ENCODE results near the gene STC2.

The STC2 gene

GRCh38 chr5:173318881-173319620 is 9.2 kb downstream of the STC2 start:
- no peaks in the 10 kb centered on the region for H3K36me3 ChIP-seq (ENCODE audit: insufficient read depth, low read length)
- no peaks in the 10 kb centered on the region for H3F3A ChIP-seq (ENCODE audit: insufficient read depth, low read length)
- H3K4me3 ChIP-seq (ENCODE audit: low read depth, low read length, poor library complexity, severe bottlenecking): no peak overlapping the region
- no peak for TF ChIP-seq CTCF (IDR thresholded peaks at IDR 0.05; ENCODE audit: low read length)
- TF ChIP-seq EZH2 (IDR thresholded peaks at IDR 0.05; ENCODE audit: borderline replicate concordance, low read length): no peak
- H3K27ac ChIP-seq (ENCODE audit: low read depth, low read length, poor library complexity, severe bottlenecking): no peak overlapping the region
- no peaks in the 10 kb centered on the region for H3K9me3 ChIP-seq (ENCODE audit: low read length)
- no peaks in the 10 kb centered on the region for H3K9me2 ChIP-seq (ENCODE audit: low read depth, low read length)
- H3K9ac ChIP-seq (ENCODE audit: low read length): no peak overlapping the region
- H3K4me1 ChIP-seq (ENCODE audit: insufficient read depth, low read length, severe bottlenecking): no peaks in the 10 kb centered on the region
- no peak overlapping the region for H3K4me2 ChIP-seq (ENCODE audit: low read length)
- H3K27me3 ChIP-seq (ENCODE audit: insufficient read depth, low read length): no peaks in the 10 kb centered on the region; the same call in 1 of the 2 replicates
- H4K20me1 ChIP-seq (ENCODE audit: insufficient read depth, low read length): no peaks in the 10 kb centered on the region
- no peak overlapping the region for H2AFZ ChIP-seq (ENCODE audit: low read length)
- no peaks in the 10 kb centered on the region for H3K79me2 ChIP-seq (ENCODE audit: insufficient read depth, low read length)

- H3K27me3 ChIP-seq (ENCODE audit: insufficient read depth, low read length): no peaks in the 10 kb centered on the region; the same call in 1 of the 2 replicates
- H2AFZ ChIP-seq (ENCODE audit: low read length): no peak overlapping the region
- no peak overlapping the region for H3K4me3 ChIP-seq (ENCODE audit: low read depth, low read length, poor library complexity, severe bottlenecking)
- H3K36me3 ChIP-seq (ENCODE audit: insufficient read depth, low read length): no peaks in the 10 kb centered on the region
- no peaks in the 10 kb centered on the region for H3K9me3 ChIP-seq (ENCODE audit: low read length)
- H3K4me2 ChIP-seq (ENCODE audit: low read length): no peak overlapping the region
- H3K9me2 ChIP-seq (ENCODE audit: low read depth, low read length): no peaks in the 10 kb centered on the region
- H4K20me1 ChIP-seq (ENCODE audit: insufficient read depth, low read length): no peaks in the 10 kb centered on the region
- no peak overlapping the region for H3K27ac ChIP-seq (ENCODE audit: low read depth, low read length, poor library complexity, severe bottlenecking)
- no peaks in the 10 kb centered on the region for H3K79me2 ChIP-seq (ENCODE audit: insufficient read depth, low read length)
- no peak overlapping the region for H3K9ac ChIP-seq (ENCODE audit: low read length)
- no peaks in the 10 kb centered on the region for H3K4me1 ChIP-seq (ENCODE audit: insufficient read depth, low read length, severe bottlenecking)
- no peaks in the 10 kb centered on the region for H3F3A ChIP-seq (ENCODE audit: insufficient read depth, low read length)
- TF ChIP-seq CTCF (IDR thresholded peaks at IDR 0.05; ENCODE audit: low read length) (no peak), EZH2 (IDR thresholded peaks at IDR 0.05; ENCODE audit: borderline replicate concordance, low read length) (no peak)
Observed at GRCh38 chr5:173318330-173318729, 9.9 kb downstream of the STC2 start.

GRCh38 chr5:173317852-173318251 is 10.4 kb downstream of the STC2 start:
- no peaks in the 10 kb centered on the region for H3K9me3 ChIP-seq (ENCODE audit: low read length)
- H3K27ac ChIP-seq (ENCODE audit: low read depth, low read length, poor library complexity, severe bottlenecking): no peak overlapping the region
- no peaks in the 10 kb centered on the region for H3K4me1 ChIP-seq (ENCODE audit: insufficient read depth, low read length, severe bottlenecking)
- no peak overlapping the region for H3K4me2 ChIP-seq (ENCODE audit: low read length)
- H3K9me2 ChIP-seq (ENCODE audit: low read depth, low read length): no peaks in the 10 kb centered on the region
- H3K79me2 ChIP-seq (ENCODE audit: insufficient read depth, low read length): no peaks in the 10 kb centered on the region
- H3K9ac ChIP-seq (ENCODE audit: low read length): no peak overlapping the region
- no peaks in the 10 kb centered on the region for H3F3A ChIP-seq (ENCODE audit: insufficient read depth, low read length)
- no peaks in the 10 kb centered on the region for H4K20me1 ChIP-seq (ENCODE audit: insufficient read depth, low read length)
- H2AFZ ChIP-seq (ENCODE audit: low read length): no peak overlapping the region
- H3K36me3 ChIP-seq (ENCODE audit: insufficient read depth, low read length): no peaks in the 10 kb centered on the region
- TF ChIP-seq CTCF (IDR thresholded peaks at IDR 0.05; ENCODE audit: low read length): no peak
- no peak for TF ChIP-seq EZH2 (IDR thresholded peaks at IDR 0.05; ENCODE audit: borderline replicate concordance, low read length)
- H3K4me3 ChIP-seq (ENCODE audit: low read depth, low read length, poor library complexity, severe bottlenecking): no peak overlapping the region
- H3K27me3 ChIP-seq (ENCODE audit: insufficient read depth, low read length): no peaks in the 10 kb centered on the region; the same call in 1 of the 2 replicates
